ENCODE results near the gene CRTC2.
A peak's percentile ranks its signal among the peaks of the same experiment; 100 is the strongest.

CRTC2 gene

GRCh38 chr1:153976819-153977249 lies 18.4 kb upstream of the CRTC2 start:
- no peak for FAIRE-seq
- DNase-seq (ENCODE audit: insufficient read length, low spot score), result no peak

DNA sequence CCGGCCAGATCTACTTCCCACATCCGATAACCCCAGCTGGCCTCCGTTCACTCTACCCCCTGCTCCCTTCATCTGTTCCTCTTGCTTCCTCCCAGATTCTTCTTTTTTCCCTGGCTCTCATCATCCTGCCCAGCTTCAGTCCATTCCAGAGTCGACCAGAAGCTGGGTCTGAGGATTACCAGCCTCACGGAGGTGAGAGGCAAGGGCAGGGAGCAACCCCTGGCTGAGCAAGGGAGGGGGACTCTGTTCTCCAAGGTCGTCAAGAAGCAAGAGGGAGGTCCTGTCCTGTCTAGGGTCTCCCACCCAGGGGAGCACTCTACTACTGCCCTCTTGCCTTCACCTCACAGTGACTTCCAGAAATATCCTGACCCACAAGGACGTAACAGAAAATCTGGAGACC lies 15.1 kb upstream of the CRTC2 start:
- DNase-seq (ENCODE audit: insufficient read length, low spot score), result no peak
- no peak for FAIRE-seq

GRCh38 chr1:153973071-153973470 lies 14.7 kb upstream of the CRTC2 start:
- DNase-seq (ENCODE audit: insufficient read length, low spot score) (no peak), FAIRE-seq (no peak)

DNA sequence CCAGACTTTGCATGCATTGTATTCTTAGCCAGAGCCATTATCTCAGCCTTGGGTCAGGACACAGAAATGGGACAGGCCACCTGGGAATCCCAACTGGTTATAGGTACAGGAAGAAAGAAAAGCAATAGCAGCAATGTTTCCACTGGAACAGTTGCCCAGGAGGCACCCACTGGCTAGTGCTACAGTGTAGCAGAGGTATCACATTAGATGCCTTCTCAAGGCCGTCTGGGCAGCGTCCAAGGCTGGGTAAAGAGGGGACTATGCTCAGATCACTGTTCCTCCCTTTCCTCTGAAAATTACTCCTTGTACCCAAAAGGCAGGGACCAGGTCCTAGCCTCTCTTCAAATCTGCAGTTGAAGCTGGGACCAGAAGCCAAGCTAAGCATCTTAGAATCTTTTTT lies 11.9 kb upstream of the CRTC2 start:
- DNase-seq (ENCODE audit: insufficient read length, low spot score), result no peak
- FAIRE-seq, result no peak

- no peak for FAIRE-seq
Observed at GRCh38 chr1:153968972-153969371, 10.6 kb upstream of the CRTC2 start.

GRCh38 chr1:153968408-153968807 lies 10.0 kb upstream of the CRTC2 start:
- FAIRE-seq (no peak), DNase-seq (ENCODE audit: insufficient read length, low spot score) (no peak)

More at GRCh38 chr1:153968972-153969371, 10.6 kb upstream of the CRTC2 start:
- no peak for DNase-seq (ENCODE audit: insufficient read length, low spot score)

GRCh38 chr1:153968000-153968363 lies 9.6 kb upstream of the CRTC2 start:
- no peak for FAIRE-seq
- no peak for DNase-seq (ENCODE audit: insufficient read length, low spot score)

DNA sequence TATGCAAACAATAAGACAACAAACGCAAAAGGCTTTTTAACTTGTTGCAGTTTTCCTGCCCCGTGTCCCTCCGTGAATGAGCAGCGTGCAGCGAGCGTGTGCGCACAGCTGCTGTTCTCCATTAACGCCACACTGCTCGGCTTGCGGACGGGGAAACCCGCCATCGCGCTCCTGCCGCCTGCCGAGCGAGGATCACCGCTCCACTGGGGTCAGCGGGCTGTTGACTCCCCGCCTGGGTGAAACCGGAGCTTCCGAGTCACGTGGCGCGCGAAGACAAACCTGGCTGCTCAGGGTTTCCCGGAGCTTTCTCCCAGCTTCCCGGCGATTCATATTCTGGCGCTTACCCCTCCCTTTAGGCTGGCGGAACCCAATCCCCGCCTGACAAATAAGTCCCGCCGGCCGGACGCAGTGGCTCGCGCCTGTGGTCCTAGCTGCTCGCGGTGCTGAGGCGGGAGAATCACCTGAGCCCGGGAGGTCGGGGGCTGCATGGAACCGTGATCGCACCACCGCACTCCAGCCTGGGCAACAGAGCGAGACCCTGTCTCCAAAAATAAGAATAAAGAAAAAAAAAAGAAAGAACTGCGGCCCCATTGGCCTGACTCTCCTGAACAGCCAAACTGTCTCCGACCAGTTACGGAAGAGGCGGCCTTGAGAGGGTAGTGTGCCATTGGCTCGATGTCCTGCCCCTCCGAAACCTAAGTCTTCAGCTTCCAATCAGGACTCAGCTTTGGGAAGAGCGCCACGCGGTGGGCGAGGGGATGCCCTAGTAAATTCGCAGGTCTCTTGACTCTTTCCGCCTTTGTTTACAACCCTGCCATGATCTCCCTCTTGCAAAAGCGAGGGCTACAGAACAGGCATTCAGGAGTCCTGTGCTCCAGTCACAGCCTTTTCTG lies 8.9 kb upstream of the CRTC2 start, which contains the start of gene CREB3L4:
CREB3L4 (plus strand) TSS at position 796 of the 893 bp plus-strand sequence. CDS start 624 bp downstream, outside the sequence.
- FAIRE-seq, result peak; percentile 95

GRCh38 chr1:153963850-153964331 lies 5.5 kb upstream of the CRTC2 start:
- FAIRE-seq (no peak), DNase-seq (ENCODE audit: insufficient read length, low spot score) (no peak)

More for the DNA sequence above, 8.9 kb upstream of the CRTC2 start, which contains the start of gene CREB3L4:
- peak; percentile 72 for DNase-seq (ENCODE audit: insufficient read length, low spot score)

GRCh38 chr1:153963030-153963849 lies 4.8 kb upstream of the CRTC2 start, which contains the start of gene SLC39A1:
Gene SLC39A1 (minus strand): TSS chr1:153963537. CDS start chr1:153962715, 822 bp downstream.
- DNase-seq (ENCODE audit: insufficient read length, low spot score), result peak; percentile 76
- peak; percentile 96 for FAIRE-seq

DNA sequence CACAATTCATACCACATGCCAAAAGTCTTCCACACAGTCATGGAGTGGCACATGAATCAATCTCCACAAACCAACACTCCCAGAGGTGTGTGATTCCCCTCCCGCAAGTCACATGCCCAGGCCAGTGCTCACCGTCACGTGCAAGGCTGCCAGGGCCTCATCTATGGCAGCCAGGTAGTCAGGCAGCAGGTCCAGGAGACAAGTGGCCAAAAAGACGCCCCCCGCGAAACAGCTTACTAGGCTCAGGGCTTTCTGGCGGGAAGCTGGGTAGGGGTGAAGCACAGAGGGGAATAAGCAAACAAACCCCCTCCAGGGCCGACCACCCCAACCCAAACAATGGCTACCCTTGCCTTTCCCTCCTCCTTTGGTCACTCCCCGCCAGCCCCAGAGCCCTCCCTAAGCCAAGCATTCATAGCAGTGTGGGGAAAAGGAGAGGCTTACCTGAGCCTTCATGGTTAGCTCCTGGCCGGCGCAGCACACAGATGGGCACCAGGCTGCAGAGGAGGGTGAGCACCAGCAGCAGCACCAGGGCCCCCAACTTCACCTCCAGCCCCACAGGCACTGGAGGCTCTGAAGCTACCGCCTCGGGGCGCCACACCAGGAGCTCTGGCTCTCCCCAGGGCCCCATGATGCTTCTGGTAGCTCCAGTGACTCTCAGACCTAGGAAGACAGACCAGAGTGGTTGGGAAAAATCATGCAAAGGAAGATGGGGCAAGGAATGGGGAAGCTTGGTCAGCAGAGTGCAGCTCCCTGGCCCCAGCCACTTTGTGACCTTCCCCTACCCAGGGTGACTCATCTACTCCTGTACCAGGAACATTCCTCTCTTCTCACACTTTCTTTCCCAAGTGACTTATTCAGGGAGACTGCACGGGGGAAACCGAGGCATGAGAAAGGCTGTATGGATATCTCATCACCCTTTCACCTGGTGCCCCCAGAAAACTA lies 3.9 kb upstream of the CRTC2 start:
- FAIRE-seq, result no peak
- no peak for DNase-seq (ENCODE audit: insufficient read length, low spot score)

GRCh38 chr1:153961421-153961820 lies 3.0 kb upstream of the CRTC2 start:
- DNase-seq (ENCODE audit: insufficient read length, low spot score) (no peak), FAIRE-seq (no peak)

- DNase-seq (ENCODE audit: insufficient read length, low spot score) (no peak), FAIRE-seq (no peak)
Observed at GRCh38 chr1:153960206-153960605, 1.8 kb upstream of the CRTC2 start.

DNA sequence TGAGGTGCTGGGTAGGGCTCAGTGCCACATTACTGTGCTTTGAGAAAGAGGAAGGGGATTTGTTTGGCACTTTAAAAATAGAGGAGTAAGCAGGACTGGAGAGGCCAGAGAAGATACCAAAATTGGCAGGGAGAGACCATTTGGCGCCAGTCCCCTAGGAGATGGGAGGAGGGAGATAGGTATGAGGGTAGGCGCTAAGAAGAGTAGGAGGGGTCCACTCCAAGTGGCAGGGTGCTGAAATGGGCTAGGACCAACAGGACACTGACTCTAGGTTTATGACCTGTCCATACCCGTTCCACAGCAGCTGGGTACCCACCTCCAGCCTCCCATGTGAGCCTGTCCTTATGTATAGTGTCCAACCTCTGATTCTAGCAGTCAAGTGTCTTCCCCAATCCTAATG lies 1.0 kb upstream of the CRTC2 start:
- DNase-seq (ENCODE audit: insufficient read length, low spot score), result no peak
- no peak for FAIRE-seq

GRCh38 chr1:153958961-153959260 lies 499 bp upstream of the CRTC2 start:
- FAIRE-seq, result no peak
- DNase-seq (ENCODE audit: insufficient read length, low spot score), result no peak

DNA sequence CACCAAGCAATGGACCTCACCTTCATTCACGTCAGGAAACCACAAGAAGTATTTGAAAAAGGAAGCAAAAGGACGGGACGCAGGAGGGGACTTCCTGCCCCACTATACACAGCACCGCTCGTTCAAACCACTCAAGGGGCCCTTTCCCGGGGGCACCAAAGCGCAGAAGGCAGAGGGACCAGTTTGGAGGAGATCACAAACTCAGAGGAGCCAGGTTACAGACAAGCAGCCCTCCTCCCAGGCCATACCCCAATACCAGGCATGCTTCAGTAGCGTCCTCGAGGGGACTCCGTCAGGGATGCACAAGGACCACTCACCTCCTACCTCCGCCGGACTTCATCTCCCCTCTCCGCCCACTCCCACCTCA lies 685 bp downstream of the CRTC2 start:
- FAIRE-seq, result no peak
- DNase-seq (ENCODE audit: insufficient read length, low spot score), result no peak

GRCh38 chr1:153956997-153957715 lies 1.3 kb downstream of the CRTC2 start:
- DNase-seq (ENCODE audit: insufficient read length, low spot score) (no peak), FAIRE-seq (no peak)

GRCh38 chr1:153954826-153955225 lies 3.6 kb downstream of the CRTC2 start:
- FAIRE-seq, result no peak

GRCh38 chr1:153953859-153954365 lies 4.5 kb downstream of the CRTC2 start:
- FAIRE-seq, result no peak
- no peak for DNase-seq (ENCODE audit: insufficient read length, low spot score)

More at GRCh38 chr1:153954826-153955225, 3.6 kb downstream of the CRTC2 start:
- no peak for DNase-seq (ENCODE audit: insufficient read length, low spot score)

Data from GM19239 (cell line).